Measurements from ENCODE around the gene NKX2-1. TPM values are rescaled to one million over a fixed set of nuclear protein-coding genes. Genes with fewer than 3 reads are reported as not detected.

NKX2-1 gene
- total and polyA plus RNA-seq, 2 of the 13 experiments (the other 11 are each of a cell fraction or from before 2014, with no cell fraction given), result not detected

DNA sequence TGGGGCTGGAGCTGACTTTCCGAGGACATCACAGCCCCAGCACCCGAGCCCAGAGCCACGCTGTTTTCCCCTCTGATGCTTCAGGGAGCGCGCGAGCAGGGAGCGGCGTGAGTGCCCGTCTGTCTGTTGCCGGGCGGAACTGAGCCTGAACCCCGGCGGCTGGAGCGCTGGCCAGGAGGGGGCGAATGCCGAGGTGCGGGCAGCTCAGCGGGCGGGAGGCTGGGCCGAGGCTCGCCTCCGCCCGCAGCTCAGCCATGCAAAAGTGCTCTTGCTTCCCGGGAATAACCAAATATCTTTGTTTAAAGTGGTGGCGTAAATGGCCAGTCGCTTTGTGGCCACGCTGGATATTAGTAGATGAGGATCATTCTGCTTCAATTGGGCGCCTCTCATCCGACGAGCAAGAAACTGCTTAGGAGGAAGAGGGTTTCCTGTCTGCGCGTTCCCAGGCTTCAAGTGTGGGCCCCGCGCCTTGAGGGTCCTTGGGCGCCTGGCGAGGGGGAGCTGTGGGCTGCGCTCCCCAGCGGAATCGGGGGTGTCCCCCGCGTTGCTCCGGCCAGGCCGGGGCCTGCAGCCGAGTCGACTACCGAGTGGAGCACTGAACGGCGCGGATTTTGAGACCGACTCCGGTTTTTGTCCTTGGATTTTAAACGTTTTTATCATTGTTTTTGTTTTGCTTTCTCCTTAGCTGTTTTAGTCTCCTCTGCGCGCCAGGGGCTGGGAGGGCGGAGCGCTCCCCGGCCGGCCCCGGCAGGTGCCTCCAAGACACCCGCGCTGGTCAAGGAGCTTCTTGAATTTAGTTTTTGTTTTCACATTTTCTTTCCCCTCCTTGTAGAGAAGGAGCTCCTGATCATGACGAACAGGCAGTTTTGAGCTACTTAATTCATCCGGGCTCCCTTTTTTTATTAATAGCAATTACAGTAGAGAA is 831 bp upstream of the NKX2-1 start (continued):
- TF ChIP-seq MEF2D (CRISPR knock-in tag; IDR thresholded peaks at IDR 0.05) (no peak; the same call in 1 of the 2 replicates), MATR3 (CRISPR knock-in tag; IDR thresholded peaks at IDR 0.05) (no peak), EHMT2 (IDR thresholded peaks at IDR 0.05; ENCODE audit: borderline replicate concordance, low read depth, low read length) (no peak), ZSCAN9 (CRISPR knock-in tag; IDR thresholded peaks at IDR 0.05; ENCODE audit: borderline replicate concordance) (no peak), ERF (CRISPR knock-in tag; IDR thresholded peaks at IDR 0.05) (0 out of 2 replicates have a peak, but pooled peaks have one; percentile 45), ZNF792 (CRISPR knock-in tag; IDR thresholded peaks at IDR 0.05) (0 out of 2 replicates have a peak, but pooled peaks have one; percentile 43), CC2D1A (CRISPR knock-in tag; IDR thresholded peaks at IDR 0.05) (no peak), HOXA3 (CRISPR knock-in tag; IDR thresholded peaks at IDR 0.05) (peak; percentile 25; the same call in 1 of the 2 replicates), HMG20A (CRISPR knock-in tag; IDR thresholded peaks at IDR 0.05; ENCODE audit: borderline replicate concordance) (no peak), ZNF766 (CRISPR knock-in tag; IDR thresholded peaks at IDR 0.05; ENCODE audit: borderline replicate concordance) (no peak), ZNF234 (CRISPR knock-in tag; conservative IDR thresholded peaks at IDR 0.05) (no peak), FOXA1 (IDR thresholded peaks at IDR 0.05) (no peak), FOXA1 (CRISPR knock-in tag; IDR thresholded peaks at IDR 0.05) (no peak), ZBTB3 (CRISPR knock-in tag; IDR thresholded peaks at IDR 0.05; ENCODE audit: borderline replicate concordance, low read depth) (no peak)
- TF ChIP-seq, protein P1, sequence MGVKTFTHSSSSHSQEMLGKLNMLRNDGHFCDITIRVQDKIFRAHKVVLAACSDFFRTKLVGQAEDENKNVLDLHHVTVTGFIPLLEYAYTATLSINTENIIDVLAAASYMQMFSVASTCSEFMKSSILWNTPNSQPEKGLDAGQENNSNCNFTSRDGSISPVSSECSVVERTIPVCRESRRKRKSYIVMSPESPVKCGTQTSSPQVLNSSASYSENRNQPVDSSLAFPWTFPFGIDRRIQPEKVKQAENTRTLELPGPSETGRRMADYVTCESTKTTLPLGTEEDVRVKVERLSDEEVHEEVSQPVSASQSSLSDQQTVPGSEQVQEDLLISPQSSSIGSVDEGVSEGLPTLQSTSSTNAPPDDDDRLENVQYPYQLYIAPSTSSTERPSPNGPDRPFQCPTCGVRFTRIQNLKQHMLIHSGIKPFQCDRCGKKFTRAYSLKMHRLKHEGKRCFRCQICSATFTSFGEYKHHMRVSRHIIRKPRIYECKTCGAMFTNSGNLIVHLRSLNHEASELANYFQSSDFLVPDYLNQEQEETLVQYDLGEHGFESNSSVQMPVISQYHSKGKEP (CRISPR knock-in tag; IDR thresholded peaks at IDR 0.05), result no peak
- TF ChIP-seq, protein P2, sequence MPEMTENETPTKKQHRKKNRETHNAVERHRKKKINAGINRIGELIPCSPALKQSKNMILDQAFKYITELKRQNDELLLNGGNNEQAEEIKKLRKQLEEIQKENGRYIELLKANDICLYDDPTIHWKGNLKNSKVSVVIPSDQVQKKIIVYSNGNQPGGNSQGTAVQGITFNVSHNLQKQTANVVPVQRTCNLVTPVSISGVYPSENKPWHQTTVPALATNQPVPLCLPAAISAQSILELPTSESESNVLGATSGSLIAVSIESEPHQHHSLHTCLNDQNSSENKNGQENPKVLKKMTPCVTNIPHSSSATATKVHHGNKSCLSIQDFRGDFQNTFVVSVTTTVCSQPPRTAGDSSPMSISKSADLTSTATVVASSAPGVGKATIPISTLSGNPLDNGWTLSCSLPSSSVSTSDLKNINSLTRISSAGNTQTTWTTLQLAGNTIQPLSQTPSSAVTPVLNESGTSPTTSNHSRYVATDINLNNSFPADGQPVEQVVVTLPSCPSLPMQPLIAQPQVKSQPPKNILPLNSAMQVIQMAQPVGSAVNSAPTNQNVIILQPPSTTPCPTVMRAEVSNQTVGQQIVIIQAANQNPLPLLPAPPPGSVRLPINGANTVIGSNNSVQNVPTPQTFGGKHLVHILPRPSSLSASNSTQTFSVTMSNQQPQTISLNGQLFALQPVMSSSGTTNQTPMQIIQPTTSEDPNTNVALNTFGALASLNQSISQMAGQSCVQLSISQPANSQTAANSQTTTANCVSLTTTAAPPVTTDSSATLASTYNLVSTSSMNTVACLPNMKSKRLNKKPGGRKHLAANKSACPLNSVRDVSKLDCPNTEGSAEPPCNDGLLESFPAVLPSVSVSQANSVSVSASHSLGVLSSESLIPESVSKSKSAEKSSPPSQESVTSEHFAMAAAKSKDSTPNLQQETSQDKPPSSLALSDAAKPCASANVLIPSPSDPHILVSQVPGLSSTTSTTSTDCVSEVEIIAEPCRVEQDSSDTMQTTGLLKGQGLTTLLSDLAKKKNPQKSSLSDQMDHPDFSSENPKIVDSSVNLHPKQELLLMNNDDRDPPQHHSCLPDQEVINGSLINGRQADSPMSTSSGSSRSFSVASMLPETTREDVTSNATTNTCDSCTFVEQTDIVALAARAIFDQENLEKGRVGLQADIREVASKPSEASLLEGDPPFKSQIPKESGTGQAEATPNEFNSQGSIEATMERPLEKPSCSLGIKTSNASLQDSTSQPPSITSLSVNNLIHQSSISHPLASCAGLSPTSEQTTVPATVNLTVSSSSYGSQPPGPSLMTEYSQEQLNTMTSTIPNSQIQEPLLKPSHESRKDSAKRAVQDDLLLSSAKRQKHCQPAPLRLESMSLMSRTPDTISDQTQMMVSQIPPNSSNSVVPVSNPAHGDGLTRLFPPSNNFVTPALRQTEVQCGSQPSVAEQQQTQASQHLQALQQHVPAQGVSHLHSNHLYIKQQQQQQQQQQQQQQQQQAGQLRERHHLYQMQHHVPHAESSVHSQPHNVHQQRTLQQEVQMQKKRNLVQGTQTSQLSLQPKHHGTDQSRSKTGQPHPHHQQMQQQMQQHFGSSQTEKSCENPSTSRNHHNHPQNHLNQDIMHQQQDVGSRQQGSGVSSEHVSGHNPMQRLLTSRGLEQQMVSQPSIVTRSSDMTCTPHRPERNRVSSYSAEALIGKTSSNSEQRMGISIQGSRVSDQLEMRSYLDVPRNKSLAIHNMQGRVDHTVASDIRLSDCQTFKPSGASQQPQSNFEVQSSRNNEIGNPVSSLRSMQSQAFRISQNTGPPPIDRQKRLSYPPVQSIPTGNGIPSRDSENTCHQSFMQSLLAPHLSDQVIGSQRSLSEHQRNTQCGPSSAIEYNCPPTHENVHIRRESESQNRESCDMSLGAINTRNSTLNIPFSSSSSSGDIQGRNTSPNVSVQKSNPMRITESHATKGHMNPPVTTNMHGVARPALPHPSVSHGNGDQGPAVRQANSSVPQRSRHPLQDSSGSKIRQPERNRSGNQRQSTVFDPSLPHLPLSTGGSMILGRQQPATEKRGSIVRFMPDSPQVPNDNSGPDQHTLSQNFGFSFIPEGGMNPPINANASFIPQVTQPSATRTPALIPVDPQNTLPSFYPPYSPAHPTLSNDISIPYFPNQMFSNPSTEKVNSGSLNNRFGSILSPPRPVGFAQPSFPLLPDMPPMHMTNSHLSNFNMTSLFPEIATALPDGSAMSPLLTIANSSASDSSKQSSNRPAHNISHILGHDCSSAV (CRISPR knock-in tag; IDR thresholded peaks at IDR 0.05; ENCODE audit: borderline replicate concordance), result no peak
- TF ChIP-seq, protein P3, sequence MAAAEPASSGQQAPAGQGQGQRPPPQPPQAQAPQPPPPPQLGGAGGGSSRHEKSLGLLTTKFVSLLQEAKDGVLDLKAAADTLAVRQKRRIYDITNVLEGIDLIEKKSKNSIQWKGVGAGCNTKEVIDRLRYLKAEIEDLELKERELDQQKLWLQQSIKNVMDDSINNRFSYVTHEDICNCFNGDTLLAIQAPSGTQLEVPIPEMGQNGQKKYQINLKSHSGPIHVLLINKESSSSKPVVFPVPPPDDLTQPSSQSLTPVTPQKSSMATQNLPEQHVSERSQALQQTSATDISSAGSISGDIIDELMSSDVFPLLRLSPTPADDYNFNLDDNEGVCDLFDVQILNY (CRISPR knock-in tag; conservative IDR thresholded peaks at IDR 0.05), result no peak
- TF ChIP-seq, protein P4, sequence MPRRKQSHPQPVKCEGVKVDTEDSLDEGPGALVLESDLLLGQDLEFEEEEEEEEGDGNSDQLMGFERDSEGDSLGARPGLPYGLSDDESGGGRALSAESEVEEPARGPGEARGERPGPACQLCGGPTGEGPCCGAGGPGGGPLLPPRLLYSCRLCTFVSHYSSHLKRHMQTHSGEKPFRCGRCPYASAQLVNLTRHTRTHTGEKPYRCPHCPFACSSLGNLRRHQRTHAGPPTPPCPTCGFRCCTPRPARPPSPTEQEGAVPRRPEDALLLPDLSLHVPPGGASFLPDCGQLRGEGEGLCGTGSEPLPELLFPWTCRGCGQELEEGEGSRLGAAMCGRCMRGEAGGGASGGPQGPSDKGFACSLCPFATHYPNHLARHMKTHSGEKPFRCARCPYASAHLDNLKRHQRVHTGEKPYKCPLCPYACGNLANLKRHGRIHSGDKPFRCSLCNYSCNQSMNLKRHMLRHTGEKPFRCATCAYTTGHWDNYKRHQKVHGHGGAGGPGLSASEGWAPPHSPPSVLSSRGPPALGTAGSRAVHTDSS (CRISPR knock-in tag; conservative IDR thresholded peaks at IDR 0.05), result 0 out of 2 replicates have a peak, but pooled peaks have one; percentile 42

Data from HepG2 (cell line).